ENCODE measurements around the gene DRICH1. TPM values are rescaled to one million over a fixed set of nuclear protein-coding genes. Genes with fewer than 3 reads are reported as not detected.

DRICH1 gene
- polyA plus RNA-seq, 1 of the 3 experiments (the other 2 are of a cell fraction), result 0.21 TPM

DNA sequence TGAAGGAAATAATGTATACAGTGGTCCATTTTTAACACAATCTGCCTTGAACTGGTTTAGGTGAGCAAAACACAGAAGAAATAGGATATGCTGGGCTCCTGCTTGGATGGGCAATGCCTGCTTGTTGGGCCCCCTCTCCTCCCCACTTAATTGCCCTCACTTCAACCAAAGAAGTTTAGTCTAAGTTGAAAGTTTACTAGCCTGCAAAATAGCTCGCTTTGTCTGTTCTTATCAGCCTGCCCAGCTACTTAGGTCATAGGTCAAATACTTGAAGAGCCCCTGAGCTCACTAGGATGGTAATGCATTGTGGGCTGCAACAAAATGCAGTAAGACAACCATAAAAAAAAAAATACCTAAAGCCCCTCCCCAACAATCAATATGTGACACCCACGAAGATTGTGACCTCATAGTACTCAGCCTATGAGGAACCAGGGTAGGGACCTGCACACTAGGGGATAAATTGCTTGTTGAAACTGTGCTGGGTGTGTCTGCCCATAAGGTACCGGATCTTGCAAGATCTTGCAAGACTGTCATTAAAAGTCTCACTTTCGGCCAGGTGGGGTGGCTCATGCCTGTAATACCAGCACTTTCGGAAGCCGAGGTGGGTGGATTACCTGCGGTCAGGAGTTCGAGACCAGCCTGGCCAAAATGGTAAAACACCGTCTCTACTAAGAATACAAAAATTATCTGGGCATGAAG is 10.9 kb downstream of the DRICH1 start:
- Histone ChIP-seq H3K9me3 (no peaks in the 10 kb centered on the region), H3K4me2 (no peak overlapping the region), H3K36me3 (replicated peaks in 1 of 2; ENCODE audit: control insufficient read depth in 1 of 2, insufficient read depth in 2 of 2, low read length in 1 of 2) (no peaks in the 10 kb centered on the region), H4K20me1 (ENCODE audit: insufficient read depth) (no peaks in the 10 kb centered on the region), H3K9me2 (no peaks in the 10 kb centered on the region), H3F3A (replicated peaks; ENCODE audit: insufficient read depth) (no peaks in the 10 kb centered on the region), H3K9ac (no peak overlapping the region), H3K79me2 (ENCODE audit: insufficient read depth) (no peaks in the 10 kb centered on the region), H2AFZ (ENCODE audit: low read depth) (no peak overlapping the region), H3K27me3 (ENCODE audit: insufficient read depth) (no peaks in the 10 kb centered on the region), H3K4me3 (ENCODE audit: low read depth in 2 of 2, low read length in 1 of 2) (no peak overlapping the region), H3K4me1 (ENCODE audit: control insufficient read depth in 1 of 2, insufficient read depth in 2 of 2, low read depth in 1 of 2, low read length in 1 of 2) (no peaks in the 10 kb centered on the region), H3K27ac (ENCODE audit: low read depth in 2 of 2, low read length in 1 of 2) (no peak overlapping the region)
- TF ChIP-seq FOXJ3 (CRISPR knock-in tag; IDR thresholded peaks at IDR 0.05) (no peak), MXI1 (IDR thresholded peaks at IDR 0.05; ENCODE audit: low read depth, low read length) (no peak), EP300 (IDR thresholded peaks at IDR 0.05; ENCODE audit: borderline replicate concordance in 1 of 2, low read depth in 1 of 2, low read length in 1 of 2) (no peak), FOXM1 (IDR thresholded peaks at IDR 0.05; ENCODE audit: low read depth) (no peak), POLR2AphosphoS5 (IDR thresholded peaks at IDR 0.05; ENCODE audit: low read depth, low read length) (no peak), GATA2 (CRISPR knock-in tag; IDR thresholded peaks at IDR 0.05) (no peak), GABPA (IDR thresholded peaks at IDR 0.05; ENCODE audit: low read depth) (no peak), ELF1 (IDR thresholded peaks at IDR 0.05) (no peak), JUND (IDR thresholded peaks at IDR 0.05) (no peak), TCF12 (IDR thresholded peaks at IDR 0.05) (no peak), FOSL2 (IDR thresholded peaks at IDR 0.05; ENCODE audit: borderline replicate concordance, low read depth) (no peak), RXRA (IDR thresholded peaks at IDR 0.05; ENCODE audit: borderline replicate concordance, low read depth) (no peak), YY1 (IDR thresholded peaks at IDR 0.05; ENCODE audit: low read depth) (no peak)
- TF ChIP-seq, protein P1, sequence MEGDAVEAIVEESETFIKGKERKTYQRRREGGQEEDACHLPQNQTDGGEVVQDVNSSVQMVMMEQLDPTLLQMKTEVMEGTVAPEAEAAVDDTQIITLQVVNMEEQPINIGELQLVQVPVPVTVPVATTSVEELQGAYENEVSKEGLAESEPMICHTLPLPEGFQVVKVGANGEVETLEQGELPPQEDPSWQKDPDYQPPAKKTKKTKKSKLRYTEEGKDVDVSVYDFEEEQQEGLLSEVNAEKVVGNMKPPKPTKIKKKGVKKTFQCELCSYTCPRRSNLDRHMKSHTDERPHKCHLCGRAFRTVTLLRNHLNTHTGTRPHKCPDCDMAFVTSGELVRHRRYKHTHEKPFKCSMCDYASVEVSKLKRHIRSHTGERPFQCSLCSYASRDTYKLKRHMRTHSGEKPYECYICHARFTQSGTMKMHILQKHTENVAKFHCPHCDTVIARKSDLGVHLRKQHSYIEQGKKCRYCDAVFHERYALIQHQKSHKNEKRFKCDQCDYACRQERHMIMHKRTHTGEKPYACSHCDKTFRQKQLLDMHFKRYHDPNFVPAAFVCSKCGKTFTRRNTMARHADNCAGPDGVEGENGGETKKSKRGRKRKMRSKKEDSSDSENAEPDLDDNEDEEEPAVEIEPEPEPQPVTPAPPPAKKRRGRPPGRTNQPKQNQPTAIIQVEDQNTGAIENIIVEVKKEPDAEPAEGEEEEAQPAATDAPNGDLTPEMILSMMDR (IDR thresholded peaks at IDR 0.05), result no peak
- TF ChIP-seq, protein P2, sequence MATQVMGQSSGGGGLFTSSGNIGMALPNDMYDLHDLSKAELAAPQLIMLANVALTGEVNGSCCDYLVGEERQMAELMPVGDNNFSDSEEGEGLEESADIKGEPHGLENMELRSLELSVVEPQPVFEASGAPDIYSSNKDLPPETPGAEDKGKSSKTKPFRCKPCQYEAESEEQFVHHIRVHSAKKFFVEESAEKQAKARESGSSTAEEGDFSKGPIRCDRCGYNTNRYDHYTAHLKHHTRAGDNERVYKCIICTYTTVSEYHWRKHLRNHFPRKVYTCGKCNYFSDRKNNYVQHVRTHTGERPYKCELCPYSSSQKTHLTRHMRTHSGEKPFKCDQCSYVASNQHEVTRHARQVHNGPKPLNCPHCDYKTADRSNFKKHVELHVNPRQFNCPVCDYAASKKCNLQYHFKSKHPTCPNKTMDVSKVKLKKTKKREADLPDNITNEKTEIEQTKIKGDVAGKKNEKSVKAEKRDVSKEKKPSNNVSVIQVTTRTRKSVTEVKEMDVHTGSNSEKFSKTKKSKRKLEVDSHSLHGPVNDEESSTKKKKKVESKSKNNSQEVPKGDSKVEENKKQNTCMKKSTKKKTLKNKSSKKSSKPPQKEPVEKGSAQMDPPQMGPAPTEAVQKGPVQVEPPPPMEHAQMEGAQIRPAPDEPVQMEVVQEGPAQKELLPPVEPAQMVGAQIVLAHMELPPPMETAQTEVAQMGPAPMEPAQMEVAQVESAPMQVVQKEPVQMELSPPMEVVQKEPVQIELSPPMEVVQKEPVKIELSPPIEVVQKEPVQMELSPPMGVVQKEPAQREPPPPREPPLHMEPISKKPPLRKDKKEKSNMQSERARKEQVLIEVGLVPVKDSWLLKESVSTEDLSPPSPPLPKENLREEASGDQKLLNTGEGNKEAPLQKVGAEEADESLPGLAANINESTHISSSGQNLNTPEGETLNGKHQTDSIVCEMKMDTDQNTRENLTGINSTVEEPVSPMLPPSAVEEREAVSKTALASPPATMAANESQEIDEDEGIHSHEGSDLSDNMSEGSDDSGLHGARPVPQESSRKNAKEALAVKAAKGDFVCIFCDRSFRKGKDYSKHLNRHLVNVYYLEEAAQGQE (IDR thresholded peaks at IDR 0.05; ENCODE audit: low read depth, low read length), result no peak
- TF ChIP-seq, protein P3, sequence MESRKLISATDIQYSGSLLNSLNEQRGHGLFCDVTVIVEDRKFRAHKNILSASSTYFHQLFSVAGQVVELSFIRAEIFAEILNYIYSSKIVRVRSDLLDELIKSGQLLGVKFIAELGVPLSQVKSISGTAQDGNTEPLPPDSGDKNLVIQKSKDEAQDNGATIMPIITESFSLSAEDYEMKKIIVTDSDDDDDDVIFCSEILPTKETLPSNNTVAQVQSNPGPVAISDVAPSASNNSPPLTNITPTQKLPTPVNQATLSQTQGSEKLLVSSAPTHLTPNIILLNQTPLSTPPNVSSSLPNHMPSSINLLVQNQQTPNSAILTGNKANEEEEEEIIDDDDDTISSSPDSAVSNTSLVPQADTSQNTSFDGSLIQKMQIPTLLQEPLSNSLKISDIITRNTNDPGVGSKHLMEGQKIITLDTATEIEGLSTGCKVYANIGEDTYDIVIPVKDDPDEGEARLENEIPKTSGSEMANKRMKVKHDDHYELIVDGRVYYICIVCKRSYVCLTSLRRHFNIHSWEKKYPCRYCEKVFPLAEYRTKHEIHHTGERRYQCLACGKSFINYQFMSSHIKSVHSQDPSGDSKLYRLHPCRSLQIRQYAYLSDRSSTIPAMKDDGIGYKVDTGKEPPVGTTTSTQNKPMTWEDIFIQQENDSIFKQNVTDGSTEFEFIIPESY (IDR thresholded peaks at IDR 0.05; ENCODE audit: borderline replicate concordance, low read depth), result no peak
- POLR2A ChIA-PET, result no interaction called here
- 79% methylated on average over 9 of the region's 9 CpGs for WGBS (ENCODE audit: low lambda C conversion rate)
- CTCF ChIA-PET, result no interaction called here
- no peak for DNase-seq
